GM12878 (cell line): Measurements from ENCODE around the gene PYGB. TPM values are rescaled to one million over a fixed set of nuclear protein-coding genes. Genes with fewer than 3 reads are reported as not detected.

ENCODE experiments used
- ATAC-seq: fragments of 200-7000 bp; cut with Tn5 transposase; 3 replicates; pipeline ENCODE4 v1.9.1; 2020; ENCODE audit warnings: mild to moderate bottlenecking, moderate library complexity
- BruUV-seq: library from RNA; stranded (reverse); fragments of 400-500 nt; replicated peaks from 2 replicates; lab custom pipeline; 2021; lab: Mats Ljungman, UMichigan
- CTCF ChIA-PET: fragments of 300-600 bp; sonication (Branson Sonifier 250); formaldehyde crosslinking; extraction: SDS; loops from one replicate; lab custom pipeline; 2021; ENCODE audit warnings: inconsistent platforms; lab: Yijun Ruan, JAX
- POLR2A ChIA-PET: fragments of 350-600 bp; formaldehyde crosslinking; extraction: SDS; loops from one replicate; lab custom pipeline; 2021; ENCODE audit warnings: inconsistent platforms; lab: Charles Lee
- RAD21 ChIA-PET: fragments of 300-600 bp; sonication (Branson Sonifier 250); formaldehyde crosslinking; loops from one replicate; lab custom pipeline; 2023; ENCODE audit warnings: antibody characterized with exemption; ENCODE audit not compliant: unreplicated experiment; lab: Charles Lee
- SMC1A ChIA-PET: fragments of 300-600 bp; sonication (Branson Sonifier 250); formaldehyde crosslinking; loops from one replicate; lab custom pipeline; 2023; ENCODE audit not compliant: unreplicated experiment, uncharacterized antibody; lab: Charles Lee
- DNase-seq: peaks from one replicate; pipeline ENCODE4 v3.0.0-alpha.2; 2011; ENCODE audit warnings: low read depth, low spot score
- FAIRE-seq: peaks from 3 replicates; lab custom pipeline; 2011; peaks lifted over from hg19 to GRCh38; lab: Jason Lieb, UNC
- H2AFZ ChIP-seq: 2 replicates; pipeline ENCODE4 v1.6.0; 2011; ENCODE audit warnings: low read depth, low read length, control low read depth; ENCODE audit not compliant: control insufficient read depth
- H3K27ac ChIP-seq: 2 replicates; pipeline ENCODE4 v1.5.1; 2011; ENCODE audit warnings: control low read depth; ENCODE audit not compliant: control insufficient read depth, insufficient read depth
- H3K27me3 ChIP-seq, 2 experiments: replicated peaks in 1 of 2; 2 replicates each; pipeline versions ENCODE4 v1.6.0 to v1.6.1; 2011; ENCODE audit warnings: low read length in 1 of 2; ENCODE audit not compliant: control insufficient read depth in 2 of 2, insufficient read depth in 2 of 2
- H3K36me3 ChIP-seq, 2 experiments: 2 replicates each; pipeline ENCODE4 v1.5.1; 2011; ENCODE audit warnings: low read length in 1 of 2; ENCODE audit not compliant: control insufficient read depth in 2 of 2, insufficient read depth in 2 of 2
- H3K4me1 ChIP-seq: 2 replicates; pipeline ENCODE4 v1.6.1; 2011; ENCODE audit warnings: mild to moderate bottlenecking, low read length, moderate library complexity, mixed read lengths; ENCODE audit not compliant: control insufficient read depth, insufficient read depth
- H3K4me2 ChIP-seq: 2 replicates; pipeline ENCODE4 v1.6.0; 2011; ENCODE audit warnings: control low read depth; ENCODE audit not compliant: control insufficient read depth, insufficient read depth
- H3K4me3 ChIP-seq: fragments of 200-600 bp; sonication (generic); 2 replicates; pipeline ENCODE4 v1.5.1; 2016
- H3K79me2 ChIP-seq: 2 replicates; pipeline ENCODE4 v1.6.0; 2011; ENCODE audit warnings: low read length; ENCODE audit not compliant: control insufficient read depth, insufficient read depth
- H3K9ac ChIP-seq: 2 replicates; pipeline ENCODE4 v1.8.0; 2011; ENCODE audit warnings: low read length, control low read depth, mixed read lengths; ENCODE audit not compliant: control insufficient read depth, insufficient read depth
- H3K9me3 ChIP-seq: replicated peaks from 3 replicates; pipeline ENCODE4 v1.5.1; 2011; ENCODE audit warnings: mild to moderate bottlenecking, low read length; ENCODE audit not compliant: control insufficient read depth, insufficient read depth
- H4K20me1 ChIP-seq: 2 replicates; pipeline ENCODE4 v1.6.0; 2011; ENCODE audit not compliant: control insufficient read depth, insufficient read depth
- ASH2L ChIP-seq: fragments of 300-600, 200-600 bp; sonication (generic); IDR thresholded peaks from 2 replicates; pipeline ENCODE4 v1.6.1; 2017; ENCODE audit warnings: low read depth, mild to moderate bottlenecking, borderline replicate concordance
- CHD2 ChIP-seq: IDR thresholded peaks from 2 replicates; pipeline ENCODE4 v1.6.1; 2011; ENCODE audit warnings: low read depth, low read length, improper control_type of control experiment, borderline replicate concordance
- CHD4 ChIP-seq: fragments of 200-600 bp; sonication (generic); IDR thresholded peaks from 2 replicates; pipeline ENCODE4 v1.6.1; 2016; ENCODE audit warnings: mild to moderate bottlenecking
- DPF2 ChIP-seq: fragments of 450-650 bp; IDR thresholded peaks from 2 replicates; pipeline ENCODE4 v1.6.1; 2017; ENCODE audit warnings: mild to moderate bottlenecking
- NFIC ChIP-seq: IDR thresholded peaks from 2 replicates; pipeline ENCODE4 v1.6.1; 2012; ENCODE audit warnings: low read depth, mild to moderate bottlenecking, inconsistent platforms, low read length, moderate library complexity
- NFYA ChIP-seq: IDR thresholded peaks from 2 replicates; pipeline ENCODE4 v1.6.1; 2011; ENCODE audit warnings: low read depth, mild to moderate bottlenecking, low read length, improper control_type of control experiment, borderline replicate concordance
- RAD21 ChIP-seq: IDR thresholded peaks from 2 replicates; pipeline ENCODE4 v1.6.1; 2011; ENCODE audit warnings: mild to moderate bottlenecking, low read depth, low read length, moderate library complexity; ENCODE audit not compliant: insufficient read depth
- RCOR1 ChIP-seq: conservative IDR thresholded peaks from 2 replicates; pipeline ENCODE4 v1.6.1; 2012; ENCODE audit warnings: low read depth, low read length, improper control_type of control experiment
- SIX5 ChIP-seq: IDR thresholded peaks from 2 replicates; pipeline ENCODE4 v1.6.1; 2011; ENCODE audit warnings: mild to moderate bottlenecking, low read depth, low read length, moderate library complexity; ENCODE audit not compliant: severe bottlenecking
- SMAD1 ChIP-seq: fragments of 450-650 bp; IDR thresholded peaks from 2 replicates; pipeline ENCODE4 v1.6.1; 2018; ENCODE audit warnings: mild to moderate bottlenecking, low read depth; ENCODE audit not compliant: partially characterized antibody
- SMC3 ChIP-seq: IDR thresholded peaks from 2 replicates; pipeline ENCODE4 v1.6.1; 2011; ENCODE audit warnings: low read length, improper control_type of control experiment, borderline replicate concordance
- ZNF274 ChIP-seq: IDR thresholded peaks from one replicate; pipeline ENCODE4 v1.8.0; 2011; ENCODE audit not compliant: insufficient read length, insufficient read depth
- WGBS: methylation state at CpG from one replicate; pipeline ENCODE4 v1.1.6; 2016; ENCODE audit warnings: low lambda C conversion rate; ENCODE audit not compliant: insufficient replicate concordance, insufficient coverage; ENCODE audit errors: missing lambda C conversion rate; 5-methylcytosine and 5-hydroxymethylcytosine counted together
- in situ Hi-C: fragments of 300-500 bp; cut with MboI; formaldehyde crosslinking; loops from 9 replicates; pipeline ENCODE4 v1.14.3; 2018; ENCODE audit warnings: mixed read lengths
- intact Hi-C: fragments of 100-400 bp; cut with micrococcal nuclease; formaldehyde crosslinking; loops from one replicate; pipeline ENCODE4 v1.14.2; 2022; ENCODE audit not compliant: unreplicated experiment
- polyA plus RNA-seq, 11 experiments: library from polyadenylated mRNA; depleted of rRNA in 4 of 11; unstranded in 6 of 11; stranded (reverse) in 5 of 11; fragments of >200 nt; fragmentation: Nextera tagmentation in 4 of 11; fragmentation: Illumina TruSeq in 1 of 11; extraction: Ambion mirVana in 4 of 11; extraction: Trizol in 1 of 11; gene quantifications; 1 replicate in 1 of 11; 2 replicates in 10 of 11; pipeline versions ENCODE4 v1.2.1 to v1.2.3, GENCODE V29; 2011 to 2016; ENCODE audit warnings: inconsistent platforms in 2 of 11, missing spikeins in 2 of 11, low read depth in 1 of 11
- total RNA-seq, 4 experiments: library from RNA; depleted of rRNA in 3 of 4; stranded (reverse); fragments of >200 nt in 3 of 4; fragmentation: Illumina TruSeq in 1 of 4; extraction: Trizol in 1 of 4; gene quantifications; 2 replicates each; pipeline versions ENCODE4 v1.2.1 to v1.2.3, GENCODE V29; 2013 to 2021
- TF ChIP-seq, protein P1 (sequence below): fragments of 450-650 bp; formaldehyde crosslinking; IDR thresholded peaks from 2 replicates; pipeline ENCODE4 v1.4.0; 2020; ENCODE audit warnings: mild to moderate bottlenecking, moderate library complexity
- TF ChIP-seq, protein P2 (sequence below), 3 experiments: IDR thresholded peaks in 2 of 3; conservative IDR thresholded peaks in 1 of 3; 2 replicates each; pipeline ENCODE4 v1.5.1; 2011; ENCODE audit warnings: low read depth in 3 of 3, low read length in 3 of 3, mild to moderate bottlenecking in 3 of 3, control low read depth in 2 of 3, moderate library complexity in 2 of 3, inconsistent platforms in 1 of 3, mixed read lengths in 1 of 3; ENCODE audit not compliant: control insufficient read depth in 2 of 3, insufficient read depth in 1 of 3; ENCODE audit errors: extremely low read depth in 1 of 3

The PYGB gene
- total and polyA plus RNA-seq, 10 of the 15 experiments (the other 5 are each of a cell fraction or from before 2014, with no cell fraction given), result 0.34 to 33.5 (median 21.8) TPM

DNA sequence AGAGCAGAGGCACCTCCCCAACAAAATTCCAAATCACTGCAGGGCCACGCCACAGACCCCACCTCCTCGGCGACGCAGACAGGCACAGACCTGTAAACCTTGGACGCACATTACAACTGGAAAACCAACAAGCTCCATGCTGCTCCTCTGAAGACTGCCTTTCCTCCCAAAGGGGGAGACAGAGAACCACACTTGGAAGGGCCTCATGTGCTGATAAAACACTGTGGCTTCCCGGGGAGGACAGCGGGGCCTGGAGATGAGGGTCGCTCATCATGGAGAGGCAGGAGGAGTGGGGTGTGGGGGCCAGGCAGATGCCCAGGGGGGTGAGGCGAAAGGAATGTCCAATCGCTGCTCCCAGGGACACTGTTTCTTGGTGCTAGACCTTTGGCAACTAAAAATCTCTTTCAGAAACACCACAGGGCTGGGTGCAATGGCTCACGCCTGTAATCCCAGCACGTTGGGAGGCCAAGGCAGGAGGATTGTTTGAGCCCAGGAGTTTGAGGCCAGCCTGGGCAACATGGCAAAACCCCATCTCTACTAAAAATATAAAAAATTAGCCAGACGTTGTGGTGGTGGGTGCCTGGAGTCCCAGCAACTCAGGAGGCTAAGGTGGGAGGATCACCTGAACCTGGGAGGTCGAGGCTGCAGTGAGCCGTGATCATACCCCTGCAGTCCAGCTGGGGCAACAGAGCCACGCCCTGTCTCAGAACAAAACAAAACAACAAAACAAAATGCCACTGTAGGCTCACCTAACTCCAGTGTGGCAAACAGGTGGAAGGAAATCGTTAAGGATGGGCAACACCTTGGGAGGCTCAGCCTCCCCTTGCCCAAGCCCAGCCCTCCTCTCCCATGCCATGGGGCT, 88.9 kb downstream of the PYGB start:
- H3K4me1 ChIP-seq, result no peaks in the 10 kb centered on the region
- H3K79me2 ChIP-seq, result peaks cover 10% of the 10 kb centered on the region
- ATAC-seq (no peak), FAIRE-seq (no peak), DNase-seq (no peak)
- WGBS, result 83% methylated on average over 17 of the region's 17 CpGs
- H4K20me1 ChIP-seq, result peaks cover 2% of the 10 kb centered on the region; the same call in 1 of the 2 replicates
- intact Hi-C loops, result no loop called here
- H3K4me2 ChIP-seq, result no peak overlapping the region
- H2AFZ ChIP-seq, result no peak overlapping the region
- ChIA-PET POLR2A (no interaction called here), RAD21 (no interaction called here), SMC1A (no interaction called here), CTCF (interaction anchor here (0.6 to 1.3 kb wide), 2 partner anchors 63 to 300 kb away, joined by 3 to 5 read pairs; no protein-coding TSS in a partner anchor)
- H3K36me3 ChIP-seq, result peaks cover 6 to 7% of the 10 kb centered on the region in 2 experiments; a peak in 3 of 4 replicates
- in situ Hi-C loops, result no loop called here
- BruUV-seq, result no TSS peak
- no peak overlapping the region for H3K27ac ChIP-seq
- H3K4me3 ChIP-seq, result no peak overlapping the region
- no peaks in the 10 kb centered on the region; the same call in 2 of the 3 replicates for H3K9me3 ChIP-seq
- H3K9ac ChIP-seq, result no peak overlapping the region
- TF ChIP-seq, protein P1, sequence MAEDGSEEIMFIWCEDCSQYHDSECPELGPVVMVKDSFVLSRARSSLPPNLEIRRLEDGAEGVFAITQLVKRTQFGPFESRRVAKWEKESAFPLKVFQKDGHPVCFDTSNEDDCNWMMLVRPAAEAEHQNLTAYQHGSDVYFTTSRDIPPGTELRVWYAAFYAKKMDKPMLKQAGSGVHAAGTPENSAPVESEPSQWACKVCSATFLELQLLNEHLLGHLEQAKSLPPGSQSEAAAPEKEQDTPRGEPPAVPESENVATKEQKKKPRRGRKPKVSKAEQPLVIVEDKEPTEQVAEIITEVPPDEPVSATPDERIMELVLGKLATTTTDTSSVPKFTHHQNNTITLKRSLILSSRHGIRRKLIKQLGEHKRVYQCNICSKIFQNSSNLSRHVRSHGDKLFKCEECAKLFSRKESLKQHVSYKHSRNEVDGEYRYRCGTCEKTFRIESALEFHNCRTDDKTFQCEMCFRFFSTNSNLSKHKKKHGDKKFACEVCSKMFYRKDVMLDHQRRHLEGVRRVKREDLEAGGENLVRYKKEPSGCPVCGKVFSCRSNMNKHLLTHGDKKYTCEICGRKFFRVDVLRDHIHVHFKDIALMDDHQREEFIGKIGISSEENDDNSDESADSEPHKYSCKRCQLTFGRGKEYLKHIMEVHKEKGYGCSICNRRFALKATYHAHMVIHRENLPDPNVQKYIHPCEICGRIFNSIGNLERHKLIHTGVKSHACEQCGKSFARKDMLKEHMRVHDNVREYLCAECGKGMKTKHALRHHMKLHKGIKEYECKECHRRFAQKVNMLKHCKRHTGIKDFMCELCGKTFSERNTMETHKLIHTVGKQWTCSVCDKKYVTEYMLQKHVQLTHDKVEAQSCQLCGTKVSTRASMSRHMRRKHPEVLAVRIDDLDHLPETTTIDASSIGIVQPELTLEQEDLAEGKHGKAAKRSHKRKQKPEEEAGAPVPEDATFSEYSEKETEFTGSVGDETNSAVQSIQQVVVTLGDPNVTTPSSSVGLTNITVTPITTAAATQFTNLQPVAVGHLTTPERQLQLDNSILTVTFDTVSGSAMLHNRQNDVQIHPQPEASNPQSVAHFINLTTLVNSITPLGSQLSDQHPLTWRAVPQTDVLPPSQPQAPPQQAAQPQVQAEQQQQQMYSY (CRISPR knock-in tag), result no peak
- no peak for TF ChIP-seq DPF2
- no peak for TF ChIP-seq NFIC
- TF ChIP-seq, protein P2, sequence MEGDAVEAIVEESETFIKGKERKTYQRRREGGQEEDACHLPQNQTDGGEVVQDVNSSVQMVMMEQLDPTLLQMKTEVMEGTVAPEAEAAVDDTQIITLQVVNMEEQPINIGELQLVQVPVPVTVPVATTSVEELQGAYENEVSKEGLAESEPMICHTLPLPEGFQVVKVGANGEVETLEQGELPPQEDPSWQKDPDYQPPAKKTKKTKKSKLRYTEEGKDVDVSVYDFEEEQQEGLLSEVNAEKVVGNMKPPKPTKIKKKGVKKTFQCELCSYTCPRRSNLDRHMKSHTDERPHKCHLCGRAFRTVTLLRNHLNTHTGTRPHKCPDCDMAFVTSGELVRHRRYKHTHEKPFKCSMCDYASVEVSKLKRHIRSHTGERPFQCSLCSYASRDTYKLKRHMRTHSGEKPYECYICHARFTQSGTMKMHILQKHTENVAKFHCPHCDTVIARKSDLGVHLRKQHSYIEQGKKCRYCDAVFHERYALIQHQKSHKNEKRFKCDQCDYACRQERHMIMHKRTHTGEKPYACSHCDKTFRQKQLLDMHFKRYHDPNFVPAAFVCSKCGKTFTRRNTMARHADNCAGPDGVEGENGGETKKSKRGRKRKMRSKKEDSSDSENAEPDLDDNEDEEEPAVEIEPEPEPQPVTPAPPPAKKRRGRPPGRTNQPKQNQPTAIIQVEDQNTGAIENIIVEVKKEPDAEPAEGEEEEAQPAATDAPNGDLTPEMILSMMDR (IDR thresholded peaks at IDR 0.05 in 2 of 3, conservative IDR thresholded peaks at IDR 0.05 in 1 of 3; ENCODE audit: control insufficient read depth in 2 of 3, extremely low read depth in 1 of 3, insufficient read depth in 1 of 3, low read depth in 3 of 3, low read length in 3 of 3), result peak in 1 of 3 experiments; percentile 8; a peak in 1 of 6 replicates
- no peak for TF ChIP-seq ASH2L
- no peak for TF ChIP-seq RCOR1
- no peak for TF ChIP-seq CHD4
- no peak for TF ChIP-seq SIX5
- TF ChIP-seq ZNF274, result no peak
- TF ChIP-seq SMAD1, result no peak
- no peak for TF ChIP-seq NFYA
- no peak for TF ChIP-seq SMC3
- peak; percentile 44 for TF ChIP-seq RAD21
- TF ChIP-seq CHD2, result no peak
- TF ChIP-seq, all 136 proteins: peak for 2
- no peaks in the 10 kb centered on the region for H3K27me3 ChIP-seq
